GM19023 (cell line): Measurements from ENCODE around the gene CREB5.
"Not testable (repeated sequence)": the region's sequence is repeated elsewhere in the genome, so short reads cannot be mapped to it uniquely, and the experiment has no call there.

Experiments used
- ATAC-seq: cut with Tn5 transposase; IDR thresholded peaks from one replicate; pipeline ENCODE4 v1.9.1; 2021; ENCODE audit warnings: mild to moderate bottlenecking, moderate library complexity; ENCODE audit not compliant: unreplicated experiment

The CREB5 gene

DNA sequence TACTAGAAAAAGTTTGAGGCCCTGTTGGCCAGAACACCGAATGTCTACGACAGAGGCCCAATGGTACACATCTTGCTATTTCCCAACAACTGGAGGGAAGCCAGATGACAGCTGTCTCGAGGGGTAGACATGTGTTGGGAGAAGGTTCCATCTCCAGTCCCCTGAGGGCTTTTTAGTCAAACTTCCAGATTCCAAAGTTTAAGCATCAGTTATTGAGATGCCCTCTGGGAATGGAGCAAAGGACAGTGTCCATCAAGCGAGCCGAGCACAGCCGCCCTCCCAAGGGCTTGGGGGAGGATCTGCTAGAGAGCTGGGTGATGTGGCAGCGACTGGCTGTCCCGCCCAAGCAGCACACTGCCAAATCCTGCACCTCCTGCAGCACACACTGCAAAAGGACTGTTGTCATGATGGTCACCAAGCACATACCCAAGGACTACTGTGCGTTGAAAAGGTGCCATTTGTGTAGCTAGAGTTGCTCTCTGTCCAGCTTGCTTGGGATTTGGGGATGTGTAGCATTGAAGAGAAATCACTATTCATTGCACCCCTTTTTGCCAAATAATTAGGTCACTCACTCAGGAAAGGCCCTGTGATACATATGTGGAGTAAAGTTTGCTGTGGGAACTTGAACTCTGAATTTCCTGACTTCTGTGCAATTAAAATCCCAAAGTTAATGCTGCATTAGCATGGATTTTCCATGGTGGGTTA, 381.2 kb downstream of the CREB5 start:
- no peak for ATAC-seq

DNA sequence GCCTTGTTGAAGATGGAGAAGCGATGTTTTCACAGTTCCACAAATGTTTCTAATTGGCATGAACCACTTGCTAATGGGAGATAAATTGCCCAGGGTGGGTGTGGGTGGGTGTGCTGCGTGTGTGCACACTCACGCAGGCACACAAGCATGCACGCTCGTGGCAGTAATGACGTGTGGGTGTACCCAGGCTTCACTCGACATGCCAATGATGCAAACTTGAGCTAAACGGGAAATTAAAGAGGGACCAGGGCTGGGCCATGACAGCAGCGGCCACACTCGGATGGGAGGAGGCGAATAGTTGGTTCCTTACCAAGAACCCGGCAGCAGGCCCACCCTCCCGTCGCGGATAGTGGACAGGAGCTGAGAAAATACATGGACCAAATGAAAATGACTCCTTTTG, 386.0 kb downstream of the CREB5 start:
- ATAC-seq: no peak

DNA sequence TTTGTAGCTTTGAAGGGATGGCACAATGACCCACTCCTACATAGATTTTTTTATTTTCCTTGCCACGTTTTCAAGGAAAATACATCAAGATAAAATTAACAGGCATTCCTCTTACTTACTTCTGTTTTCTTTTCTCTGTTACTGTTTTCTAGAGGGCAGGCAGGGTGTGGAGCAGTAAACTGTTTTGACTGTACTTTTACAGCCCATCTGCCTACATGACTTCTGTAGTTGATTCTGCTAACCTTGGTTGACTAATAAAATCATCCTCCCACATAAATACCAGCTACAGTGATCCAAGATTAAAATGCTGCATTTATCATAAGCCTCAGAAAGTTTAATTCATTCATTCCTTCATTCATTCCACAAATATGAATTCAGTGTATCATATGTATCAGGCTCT, 387.3 kb downstream of the CREB5 start:
- no peak for ATAC-seq

DNA sequence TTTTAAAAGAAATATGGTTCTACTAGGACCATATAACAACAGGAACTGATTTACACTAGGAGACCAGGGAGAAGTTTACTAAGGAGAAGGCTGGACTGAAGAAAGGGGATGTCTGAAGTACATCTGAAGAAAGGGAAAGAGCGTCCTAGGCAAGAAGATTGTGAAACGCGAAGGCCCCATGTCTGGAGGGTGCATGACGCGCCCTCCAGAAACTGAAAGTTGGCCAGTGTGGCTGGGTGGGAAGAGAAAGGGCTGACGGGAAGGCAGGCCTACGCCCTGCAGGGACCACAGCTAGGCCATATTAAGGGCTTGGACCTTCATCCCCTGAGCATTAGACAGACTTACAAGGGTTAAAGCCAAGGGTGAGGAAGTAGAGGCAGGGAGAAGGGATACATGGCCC, 387.8 kb downstream of the CREB5 start:
- no peak for ATAC-seq

DNA sequence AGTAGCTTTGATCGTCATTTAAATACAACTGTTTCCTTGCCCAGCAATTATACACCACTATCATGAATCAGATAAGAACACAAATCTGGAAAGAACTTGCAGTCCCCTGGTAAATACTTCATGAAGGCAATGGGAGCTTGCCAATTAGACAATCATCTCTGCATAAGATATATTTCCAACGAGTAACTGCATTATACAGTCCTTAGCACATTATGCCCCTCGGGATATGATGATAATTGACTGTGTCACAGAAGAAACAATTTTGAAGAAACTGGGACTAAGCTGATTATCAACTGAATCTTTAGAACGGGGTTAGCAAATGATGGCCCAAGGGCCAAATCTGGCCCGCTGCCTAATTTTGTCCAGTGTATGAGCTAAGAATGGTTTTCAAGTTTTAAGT, 390.1 kb downstream of the CREB5 start:
- no peak for ATAC-seq

DNA sequence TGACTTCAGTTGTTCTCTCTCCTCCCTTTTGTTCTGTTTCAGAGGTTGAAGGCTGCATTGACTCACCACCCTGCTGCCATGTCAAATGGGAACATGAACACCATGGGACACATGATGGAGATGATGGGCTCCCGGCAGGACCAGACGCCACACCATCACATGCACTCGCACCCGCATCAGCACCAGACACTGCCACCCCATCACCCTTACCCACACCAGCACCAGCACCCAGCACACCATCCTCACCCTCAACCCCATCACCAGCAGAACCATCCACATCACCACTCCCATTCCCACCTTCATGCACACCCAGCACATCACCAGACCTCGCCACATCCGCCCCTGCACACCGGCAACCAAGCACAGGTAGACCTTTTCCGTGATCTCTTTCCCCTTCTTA, 391.8 kb downstream of the CREB5 start:
- ATAC-seq: no peak

DNA sequence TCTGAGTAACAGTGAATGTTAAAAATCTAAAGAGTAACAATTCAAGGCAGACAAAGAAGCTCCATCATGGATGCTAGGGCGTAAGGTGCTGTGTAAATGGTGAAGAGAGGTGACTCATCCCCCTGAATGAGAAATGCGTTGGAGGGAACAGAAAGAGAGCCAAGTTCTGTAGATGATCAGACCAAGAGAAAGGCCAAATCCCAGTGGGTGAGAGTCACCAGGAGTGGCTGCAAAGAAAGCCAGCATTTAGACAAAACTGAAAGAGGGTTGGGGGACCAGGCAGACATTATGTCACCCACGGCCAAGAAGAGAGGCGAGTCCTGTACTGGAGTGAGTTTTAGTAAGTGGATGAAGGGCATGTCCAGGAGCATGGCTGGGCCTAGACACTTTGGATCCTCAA, 392.7 kb downstream of the CREB5 start:
- ATAC-seq: no peak

DNA sequence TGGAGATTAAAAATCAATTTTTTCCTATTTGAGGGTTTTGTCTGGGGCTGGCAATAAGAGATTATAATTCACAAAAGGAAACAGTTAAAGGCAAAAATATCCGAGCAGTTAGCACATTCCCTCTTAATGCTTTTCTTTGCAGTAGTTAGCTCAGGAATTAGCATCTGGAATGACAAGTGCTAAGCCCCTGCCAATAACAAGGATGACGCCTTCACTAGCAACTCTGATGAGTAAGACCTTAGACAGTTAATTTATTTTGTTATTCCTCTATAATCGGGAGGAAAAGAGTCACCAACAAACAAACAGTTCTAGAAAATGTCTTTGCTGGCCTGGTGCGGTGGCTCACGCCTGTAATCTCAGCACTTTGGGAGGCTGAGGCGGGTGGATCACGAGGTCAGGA, 394.5 kb downstream of the CREB5 start:
- ATAC-seq: no peak

DNA sequence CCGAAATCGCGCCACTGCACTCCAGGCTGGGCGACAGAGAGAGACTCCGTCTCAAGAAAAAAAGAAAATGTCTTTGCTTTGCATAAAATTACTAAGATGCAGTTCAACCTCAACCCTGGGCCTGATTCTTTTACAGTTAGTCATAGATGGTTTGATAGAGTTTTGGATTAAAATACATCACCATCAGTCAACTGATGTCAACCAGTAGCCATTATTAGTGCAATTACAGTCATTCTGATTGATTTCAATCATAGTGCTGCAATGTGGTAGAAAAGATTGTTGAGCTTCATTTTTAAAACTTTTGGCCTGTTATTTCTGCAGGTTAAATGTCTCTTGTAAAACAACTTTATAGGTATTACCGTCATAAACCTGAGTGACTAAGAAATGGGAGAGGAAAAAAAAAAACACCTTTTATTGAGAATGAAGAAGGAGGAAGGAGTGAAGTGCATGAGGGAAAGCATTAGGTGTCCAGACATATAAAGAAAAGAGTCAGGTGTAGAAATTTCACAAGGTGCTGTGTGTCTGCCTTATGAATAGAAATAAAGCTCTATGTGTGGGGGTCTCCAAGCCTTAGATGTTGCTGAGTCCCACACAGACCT, 395.2 kb downstream of the CREB5 start:
- ATAC-seq: no peak

DNA sequence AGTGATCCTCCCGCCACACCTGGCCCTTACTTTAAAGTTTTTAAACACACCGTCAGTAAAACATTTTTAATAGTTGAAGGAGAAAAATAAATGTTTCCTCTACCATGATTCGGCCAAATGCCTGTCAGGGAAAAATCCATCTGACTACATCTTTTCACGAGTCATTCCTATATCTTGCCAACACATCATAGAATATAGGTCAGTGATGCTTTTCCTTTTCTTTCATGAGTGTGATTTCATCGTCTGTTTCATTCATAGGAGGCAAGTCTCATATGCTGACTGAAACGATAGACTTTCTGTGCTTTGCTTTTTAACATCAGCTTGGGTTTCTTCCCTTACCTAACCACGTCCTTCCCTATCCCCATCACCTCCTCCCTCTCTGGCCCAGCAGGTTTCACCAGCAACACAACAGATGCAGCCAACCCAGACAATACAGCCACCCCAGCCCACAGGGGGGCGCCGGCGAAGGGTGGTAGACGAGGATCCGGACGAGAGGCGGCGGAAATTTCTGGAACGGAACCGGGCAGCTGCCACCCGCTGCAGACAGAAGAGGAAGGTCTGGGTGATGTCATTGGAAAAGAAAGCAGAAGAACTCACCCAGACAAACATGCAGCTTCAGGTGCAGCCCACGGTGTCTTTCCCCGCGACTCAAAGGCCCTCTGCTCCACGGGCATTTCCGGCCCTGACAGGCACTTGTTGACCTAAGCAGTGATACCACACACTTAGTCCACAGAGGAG, 396.6 kb downstream of the CREB5 start:
- no peak for ATAC-seq

DNA sequence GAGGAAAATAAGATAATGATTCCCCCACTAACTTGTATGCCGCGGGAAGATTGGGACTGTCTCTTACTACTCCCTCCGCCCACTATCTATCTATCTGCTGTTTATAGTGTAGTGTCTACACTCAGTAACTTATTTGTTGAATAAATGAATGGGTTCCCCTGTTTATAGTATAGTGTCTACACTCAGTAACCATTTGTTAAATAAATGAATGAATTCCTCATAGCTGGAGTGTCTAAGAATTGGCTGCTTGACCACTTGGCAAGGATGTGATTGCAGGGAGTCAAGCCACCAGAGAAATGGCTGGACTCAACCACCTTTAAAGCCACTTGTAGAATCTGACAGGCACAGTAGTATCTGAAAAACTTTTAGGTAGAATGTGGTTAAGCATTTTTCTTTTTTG, 398.7 kb downstream of the CREB5 start:
- no peak for ATAC-seq

DNA sequence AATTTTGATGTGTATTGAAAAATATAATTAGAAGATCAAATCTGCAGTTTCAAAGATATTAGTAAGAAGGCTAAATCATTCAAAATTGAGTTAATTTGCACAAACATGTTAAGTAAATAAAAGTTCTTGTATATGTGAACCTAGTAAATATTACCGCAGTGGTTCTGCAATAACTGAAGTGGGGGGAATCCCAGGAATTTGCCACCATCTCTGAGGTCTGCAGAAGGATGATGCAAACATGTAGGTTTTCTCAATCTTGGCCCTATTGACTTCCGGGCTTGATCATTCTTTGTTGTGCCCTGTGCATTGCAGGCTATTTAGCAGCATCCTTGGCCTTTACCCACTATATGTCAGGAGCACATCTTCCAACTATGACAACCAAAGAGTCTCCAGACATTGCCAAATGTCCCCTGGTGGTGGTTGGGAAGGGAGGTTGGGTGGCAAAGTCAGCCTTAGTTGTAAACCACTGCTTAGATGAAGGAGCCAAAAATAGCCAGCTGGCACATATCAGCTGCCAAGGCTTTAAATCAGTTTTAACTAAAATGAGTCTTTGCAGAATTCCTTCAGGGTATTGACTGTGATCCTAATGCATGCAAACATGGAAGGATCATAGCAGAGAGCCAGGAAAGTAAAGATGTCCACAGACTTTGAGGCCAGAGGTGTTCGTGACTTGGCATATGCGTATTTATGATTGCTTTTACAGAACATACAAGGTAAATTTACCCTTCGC, 399.5 kb downstream of the CREB5 start:
- no peak for ATAC-seq

DNA sequence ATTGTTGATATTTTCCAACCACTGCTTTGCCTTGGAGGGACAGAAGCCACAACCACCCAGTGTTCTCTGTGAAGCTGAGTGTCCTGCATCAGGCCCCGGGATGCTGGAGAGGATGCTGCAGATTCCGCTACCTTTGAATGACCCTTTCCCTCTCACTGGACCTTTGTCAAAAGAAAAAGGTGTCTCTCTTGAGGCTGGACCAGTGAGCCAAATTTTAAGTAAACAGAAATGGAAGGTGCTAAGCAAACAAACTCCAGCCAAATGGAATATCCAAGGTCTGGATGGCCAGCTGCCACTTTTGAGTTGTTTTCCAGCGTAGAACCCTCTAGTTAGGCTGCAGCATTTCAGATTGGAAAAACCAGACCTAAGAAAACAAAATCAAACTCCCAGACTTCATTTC, 400.3 kb downstream of the CREB5 start:
- no peak for ATAC-seq

DNA sequence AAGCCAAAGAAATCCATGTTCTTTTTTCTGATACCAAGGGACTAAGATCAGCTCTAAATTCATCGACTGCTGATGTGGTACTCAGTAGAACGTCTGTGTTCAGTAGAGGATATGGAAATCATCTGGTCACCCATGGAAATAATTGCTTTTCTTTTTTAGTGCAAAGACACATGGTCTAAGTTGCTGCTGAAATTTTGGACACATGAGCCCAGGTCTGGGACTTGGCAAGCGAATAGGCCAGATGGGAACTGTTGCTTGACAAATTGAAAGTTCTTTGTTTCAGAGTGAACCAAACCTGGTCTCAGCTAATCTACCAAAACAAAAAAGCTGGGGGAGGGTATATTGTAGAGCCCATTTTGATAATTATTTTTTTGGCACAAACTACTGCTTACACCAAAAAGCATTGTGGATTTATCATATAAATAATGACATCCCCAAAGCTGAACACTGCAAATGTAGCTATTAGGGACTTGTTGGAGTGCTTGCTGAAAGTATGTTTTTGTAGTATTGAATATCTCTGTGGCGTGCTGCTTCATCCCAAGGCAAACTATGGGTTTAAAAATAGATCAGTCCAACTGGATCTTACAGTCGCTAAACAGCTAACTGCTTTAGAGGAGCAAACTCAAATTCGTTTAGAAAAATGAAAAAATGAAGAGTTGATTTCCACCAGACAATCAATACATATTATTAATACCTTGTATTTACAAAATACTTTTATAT, 401.1 kb downstream of the CREB5 start:
- no peak for ATAC-seq

DNA sequence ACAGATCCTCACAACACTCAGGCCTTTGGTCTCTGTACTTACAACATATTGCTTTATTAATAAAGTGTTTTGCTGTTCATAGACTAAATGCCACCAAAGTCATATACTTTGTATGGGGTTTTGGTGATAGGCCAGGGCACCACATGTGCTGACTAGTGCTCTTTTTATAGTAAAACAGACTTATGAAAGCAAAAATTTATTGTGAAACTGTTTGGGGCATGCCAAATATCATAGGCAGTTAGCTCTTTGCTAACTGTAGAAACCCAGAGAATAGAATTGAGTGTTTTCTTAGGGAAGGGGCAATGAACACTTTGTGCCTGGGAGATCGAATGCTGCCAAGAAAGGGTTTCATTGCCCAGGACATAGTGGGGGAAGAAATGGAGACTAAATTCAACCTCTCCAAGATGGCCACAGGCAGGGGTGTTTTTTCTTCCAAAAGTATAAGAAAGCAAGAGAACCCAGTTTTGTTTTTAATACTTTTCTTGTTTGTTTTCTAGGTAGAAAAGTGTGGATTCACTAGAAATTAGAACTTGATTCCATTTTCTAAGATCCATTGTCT, 403.1 kb downstream of the CREB5 start:
- ATAC-seq: peak; percentile 51

DNA sequence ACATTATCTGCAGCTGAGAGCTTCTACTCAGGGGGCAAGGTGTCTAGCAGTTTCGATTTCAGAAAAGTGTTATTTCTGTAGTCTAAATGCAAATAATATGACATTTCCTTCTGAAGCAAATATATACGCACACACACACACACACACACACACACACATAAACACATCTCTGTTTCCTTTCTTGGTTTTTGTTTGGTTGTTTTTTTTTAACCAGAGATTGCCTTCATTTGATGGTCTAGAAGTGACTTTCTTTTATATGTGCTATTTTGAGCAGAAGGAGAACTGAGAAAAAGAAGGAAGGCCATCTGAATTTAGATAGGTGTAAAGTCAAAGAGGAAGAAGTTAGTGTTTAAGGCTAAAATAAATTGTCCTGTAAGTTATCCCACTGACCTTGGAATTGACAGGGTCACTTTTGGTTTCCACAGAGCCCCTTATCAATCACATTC, 403.6 kb downstream of the CREB5 start:
- ATAC-seq: peak; percentile 84

DNA sequence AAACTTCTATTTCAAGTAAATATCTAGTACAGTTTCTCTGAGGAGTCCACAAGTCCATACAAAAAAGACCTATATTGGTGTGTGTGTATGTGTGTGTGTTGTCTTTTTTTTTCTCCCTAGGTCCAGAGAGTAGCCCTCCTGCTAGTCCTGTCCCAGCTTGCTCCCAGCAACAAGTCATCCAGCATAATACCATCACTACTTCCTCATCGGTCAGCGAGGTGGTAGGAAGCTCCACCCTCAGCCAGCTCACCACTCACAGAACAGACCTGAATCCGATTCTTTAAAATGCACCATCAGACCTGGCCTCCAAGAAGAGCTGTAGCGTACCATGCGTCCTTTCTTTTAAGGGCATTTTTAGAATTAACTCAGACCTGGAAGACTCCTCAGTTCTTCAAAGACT, 406.7 kb downstream of the CREB5 start:
- no peak for ATAC-seq

DNA sequence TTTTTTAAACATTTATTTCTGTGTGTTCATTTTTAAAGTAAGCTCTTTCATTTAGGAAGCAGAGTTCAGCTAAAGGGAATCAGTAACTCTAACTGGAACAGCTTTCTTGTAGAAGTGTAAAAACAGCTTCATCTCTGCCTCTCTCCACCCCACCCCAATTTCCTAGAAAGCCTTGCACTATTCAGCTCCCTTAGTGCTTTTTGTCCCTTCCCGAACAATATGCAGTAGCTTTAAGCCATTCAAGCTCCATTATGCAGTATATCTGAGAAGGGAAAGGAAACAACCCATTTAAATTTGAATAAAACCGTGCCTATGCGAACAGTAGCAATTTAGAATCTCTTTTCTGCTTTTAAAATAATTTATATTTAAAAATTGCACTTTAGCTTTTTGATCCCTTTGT, 411.3 kb downstream of the CREB5 start:
- ATAC-seq: no peak

DNA sequence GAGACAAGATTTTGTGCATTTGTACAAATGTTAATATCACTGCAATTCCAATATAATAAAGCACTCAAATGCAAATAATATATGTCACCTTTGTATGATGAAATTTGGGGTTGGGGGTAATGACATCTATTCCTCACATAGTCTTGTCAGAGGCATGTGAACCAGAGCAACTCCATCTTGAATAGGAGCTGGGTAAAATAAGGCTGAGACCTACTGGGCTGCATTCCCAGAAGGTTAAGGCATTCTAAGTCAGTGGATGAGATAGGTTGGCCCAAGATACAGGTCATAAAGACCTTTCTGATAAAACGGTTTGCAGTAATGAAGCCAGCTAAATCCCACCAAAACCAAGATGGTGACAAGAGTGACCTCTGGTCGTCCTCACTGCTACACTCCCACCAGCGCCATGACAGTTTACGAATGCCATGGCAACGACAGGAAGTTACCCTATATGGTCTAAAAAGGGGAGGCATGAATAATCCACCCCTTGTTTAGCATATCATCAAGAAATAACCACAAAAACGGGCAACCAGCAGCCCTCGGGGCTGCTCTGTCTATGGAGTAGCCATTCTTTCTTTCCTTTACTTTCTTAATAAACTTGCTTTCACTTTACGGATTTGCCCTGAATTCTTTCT, 413.6 kb downstream of the CREB5 start:
- not testable (repeated sequence) for ATAC-seq

DNA sequence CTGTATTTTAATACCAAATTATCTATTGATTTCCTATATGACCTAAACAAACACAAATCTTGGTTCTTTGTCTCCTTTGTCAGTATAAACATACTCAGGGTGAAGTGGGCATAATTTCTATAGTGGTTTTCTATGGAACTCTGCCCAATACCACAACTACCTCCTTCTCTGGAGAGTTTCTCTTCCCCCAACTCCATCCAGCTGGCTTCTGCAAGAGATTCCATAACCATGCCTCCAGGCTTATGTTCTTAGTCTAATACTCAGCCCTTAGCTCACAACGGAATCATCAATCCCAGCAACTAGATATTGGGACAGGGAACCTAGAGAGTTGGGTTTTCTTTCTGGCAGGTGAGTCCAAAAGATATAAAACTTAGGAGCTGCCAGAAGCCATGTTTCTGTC, 418.5 kb downstream of the CREB5 start:
- no peak for ATAC-seq
